Activated CD8-positive, alpha-beta memory T cell treated with anti-CD3 and anti-CD28 coated beads, Interleukin-2, amount 10 ng/mL, durations not matched to agents 7 days and 5 days (primary cell): ENCODE measurements around the gene SRGAP2B. TPM values are rescaled to one million over a fixed set of nuclear protein-coding genes. Genes with fewer than 3 reads are reported as not detected.
A peak's percentile ranks its signal among the peaks of the same experiment; 100 is the strongest.
"Not testable (repeated sequence)": the region's sequence is repeated elsewhere in the genome, so short reads cannot be mapped to it uniquely, and the experiment has no call there.

ENCODE experiments used
- ATAC-seq: fragments of 150-1000 bp; cut with Tn5 transposase; one replicate; pipeline ENCODE4 v1.10.0; 2021; ENCODE audit warnings: moderate library complexity
- CTCF ChIA-PET: fragments of 350-600 bp; sonication (Branson Sonifier 250); formaldehyde crosslinking; loops from one replicate; lab custom pipeline; 2021; ENCODE audit warnings: antibody characterized with exemption; lab: Charles Lee
- DNase-seq: peaks from one replicate; pipeline ENCODE4 v3.0.0-alpha.2; 2020
- H3K27ac Mint-ChIP-seq: one replicate; pipeline ENCODE4 v1.8.0; 2021; ENCODE audit warnings: mild to moderate bottlenecking, mixed read lengths
- H3K27me3 Mint-ChIP-seq: one replicate; pipeline ENCODE4 v1.8.0; 2021; ENCODE audit warnings: mixed read lengths
- H3K36me3 Mint-ChIP-seq: one replicate; pipeline ENCODE4 v1.8.0; 2021; ENCODE audit warnings: mild to moderate bottlenecking, mixed read lengths
- H3K4me1 Mint-ChIP-seq: one replicate; pipeline ENCODE4 v1.8.0; 2021; ENCODE audit warnings: mixed read lengths
- H3K4me3 Mint-ChIP-seq: one replicate; pipeline ENCODE4 v1.8.0; 2021; ENCODE audit warnings: mild to moderate bottlenecking, moderate library complexity, mixed read lengths
- H3K9me3 Mint-ChIP-seq: one replicate; pipeline ENCODE4 v1.8.0; 2022; ENCODE audit warnings: low read depth, mixed read lengths
- total RNA-seq, 2 experiments: library from RNA; stranded (reverse); gene quantifications; one replicate each; pipeline ENCODE4 v1.2.3, GENCODE V29; 2021

Gene SRGAP2B
- total RNA-seq, 2 experiments from 2014 or later, result 41.2 to 51.7 TPM

- ATAC-seq, H3K36me3 Mint-ChIP-seq, H3K27ac Mint-ChIP-seq, H3K27me3 Mint-ChIP-seq, DNase-seq, H3K9me3 Mint-ChIP-seq, H3K4me1 Mint-ChIP-seq, CTCF ChIA-PET, H3K4me3 Mint-ChIP-seq: not testable (repeated sequence)
These were observed 19.5 kb upstream of the SRGAP2B start for GRCh38 chr1:145114560-145115057.

- not testable (repeated sequence) for ATAC-seq
These were observed 17.6 kb upstream of the SRGAP2B start for GRCh38 chr1:145112703-145113102.

GRCh38 chr1:145111674-145112073, 16.5 kb upstream of the SRGAP2B start:
- H3K36me3 Mint-ChIP-seq, H3K4me3 Mint-ChIP-seq, H3K9me3 Mint-ChIP-seq, H3K27ac Mint-ChIP-seq, H3K4me1 Mint-ChIP-seq, ATAC-seq, CTCF ChIA-PET, DNase-seq, H3K27me3 Mint-ChIP-seq: not testable (repeated sequence)

More at GRCh38 chr1:145112703-145113102, 17.6 kb upstream of the SRGAP2B start:
- CTCF ChIA-PET, H3K9me3 Mint-ChIP-seq, DNase-seq, H3K4me3 Mint-ChIP-seq, H3K4me1 Mint-ChIP-seq, H3K27ac Mint-ChIP-seq, H3K36me3 Mint-ChIP-seq, H3K27me3 Mint-ChIP-seq: not testable (repeated sequence)

GRCh38 chr1:145103294-145103693, 8.2 kb upstream of the SRGAP2B start:
- ATAC-seq, H3K9me3 Mint-ChIP-seq, H3K4me1 Mint-ChIP-seq, DNase-seq, H3K4me3 Mint-ChIP-seq, H3K27me3 Mint-ChIP-seq, CTCF ChIA-PET, H3K27ac Mint-ChIP-seq, H3K36me3 Mint-ChIP-seq: not testable (repeated sequence)

- ATAC-seq, H3K36me3 Mint-ChIP-seq, H3K9me3 Mint-ChIP-seq, H3K4me1 Mint-ChIP-seq, DNase-seq, H3K27me3 Mint-ChIP-seq, H3K27ac Mint-ChIP-seq, CTCF ChIA-PET, H3K4me3 Mint-ChIP-seq: not testable (repeated sequence)
These were observed 6.6 kb upstream of the SRGAP2B start for GRCh38 chr1:145101725-145102124.

GRCh38 chr1:145094655-145095211, 395 bp downstream of the SRGAP2B start:
- peak; percentile 43 for DNase-seq
- CTCF ChIA-PET, H3K4me1 Mint-ChIP-seq, H3K27ac Mint-ChIP-seq, H3K27me3 Mint-ChIP-seq, H3K9me3 Mint-ChIP-seq, H3K36me3 Mint-ChIP-seq: not testable (repeated sequence)
- peak overlapping the region; percentile 43 for H3K4me3 Mint-ChIP-seq
- ATAC-seq, result peak; percentile 11

- H3K4me1 Mint-ChIP-seq, ATAC-seq, H3K36me3 Mint-ChIP-seq, H3K9me3 Mint-ChIP-seq, CTCF ChIA-PET, H3K27me3 Mint-ChIP-seq: not testable (repeated sequence)
- DNase-seq, result peak; percentile 43
- Mint-ChIP-seq H3K4me3 (peak overlapping the region; percentile 86), H3K27ac (peak overlapping the region; percentile 66)
These were observed 1.5 kb downstream of the SRGAP2B start for GRCh38 chr1:145093517-145094149.

GRCh38 chr1:145082483-145083255, 12.5 kb downstream of the SRGAP2B start:
- not testable (repeated sequence) for H3K27ac Mint-ChIP-seq

GRCh38 chr1:145080193-145080592, 14.9 kb downstream of the SRGAP2B start:
- H3K27ac Mint-ChIP-seq, H3K4me1 Mint-ChIP-seq, H3K27me3 Mint-ChIP-seq, CTCF ChIA-PET, DNase-seq, ATAC-seq, H3K4me3 Mint-ChIP-seq, H3K9me3 Mint-ChIP-seq, H3K36me3 Mint-ChIP-seq: not testable (repeated sequence)

More at GRCh38 chr1:145082483-145083255, 12.5 kb downstream of the SRGAP2B start:
- H3K36me3 Mint-ChIP-seq, ATAC-seq, H3K4me1 Mint-ChIP-seq, CTCF ChIA-PET, H3K4me3 Mint-ChIP-seq, H3K27me3 Mint-ChIP-seq, DNase-seq, H3K9me3 Mint-ChIP-seq: not testable (repeated sequence)

- H3K4me3 Mint-ChIP-seq, H3K4me1 Mint-ChIP-seq, H3K36me3 Mint-ChIP-seq, H3K27ac Mint-ChIP-seq, DNase-seq, ATAC-seq, H3K27me3 Mint-ChIP-seq, H3K9me3 Mint-ChIP-seq, CTCF ChIA-PET: not testable (repeated sequence)
These were observed 15.4 kb downstream of the SRGAP2B start for GRCh38 chr1:145079737-145080136.

GRCh38 chr1:145078787-145079370, 16.2 kb downstream of the SRGAP2B start:
- H3K9me3 Mint-ChIP-seq, H3K36me3 Mint-ChIP-seq, CTCF ChIA-PET, H3K4me1 Mint-ChIP-seq, H3K27ac Mint-ChIP-seq, H3K4me3 Mint-ChIP-seq, H3K27me3 Mint-ChIP-seq, ATAC-seq, DNase-seq: not testable (repeated sequence)

GRCh38 chr1:145077872-145078786, 17.0 kb downstream of the SRGAP2B start:
- H3K27me3 Mint-ChIP-seq, DNase-seq, H3K36me3 Mint-ChIP-seq, H3K4me1 Mint-ChIP-seq, H3K4me3 Mint-ChIP-seq, H3K27ac Mint-ChIP-seq, CTCF ChIA-PET, H3K9me3 Mint-ChIP-seq, ATAC-seq: not testable (repeated sequence)

- H3K36me3 Mint-ChIP-seq, ATAC-seq, CTCF ChIA-PET, H3K9me3 Mint-ChIP-seq, DNase-seq, H3K27ac Mint-ChIP-seq, H3K4me1 Mint-ChIP-seq, H3K4me3 Mint-ChIP-seq, H3K27me3 Mint-ChIP-seq: not testable (repeated sequence)
These were observed 18.3 kb downstream of the SRGAP2B start for GRCh38 chr1:145076877-145077276.
